Neutrophil (primary cell): ENCODE data around the gene STRIP1.

Source experiments
- H3K27ac ChIP-seq: fragments of 200-600 bp; sonication (generic); 2 replicates; pipeline ENCODE4 v1.5.1; 2016; ENCODE audit warnings: mild to moderate bottlenecking, moderate library complexity
- H3K27me3 ChIP-seq: fragments of 200-600 bp; sonication (generic); 2 replicates; pipeline ENCODE4 v1.6.0; 2016; ENCODE audit warnings: mild to moderate bottlenecking
- H3K36me3 ChIP-seq: fragments of 200-600 bp; sonication (generic); 2 replicates; pipeline ENCODE4 v1.5.1; 2017
- H3K4me1 ChIP-seq, 2 experiments: fragments of 200-600 bp in 1 of 2; sonication (generic) in 1 of 2; 1 replicate in 1 of 2; 2 replicates in 1 of 2; pipeline versions ENCODE4 v1.5.1 to v1.6.1; 2013 to 2016; ENCODE audit warnings: low read depth in 1 of 2, low read length in 1 of 2, mild to moderate bottlenecking in 1 of 2, moderate library complexity in 1 of 2; ENCODE audit not compliant: control insufficient read depth in 1 of 2, insufficient read depth in 1 of 2
- H3K4me3 ChIP-seq, 2 experiments: fragments of 200-600 bp in 1 of 2; sonication (generic) in 1 of 2; 1 replicate in 1 of 2; 2 replicates in 1 of 2; pipeline ENCODE4 v1.5.1; 2013 to 2016; ENCODE audit warnings: low read depth in 1 of 2, low read length in 1 of 2, mild to moderate bottlenecking in 1 of 2, moderate library complexity in 1 of 2
- H3K9me3 ChIP-seq: fragments of 200-600 bp; sonication (generic); 2 replicates; pipeline ENCODE4 v1.5.1; 2016
- TF ChIP-seq, protein P1 (sequence below): fragments of 200-600 bp; sonication (generic); IDR thresholded peaks from 2 replicates; pipeline ENCODE4 v1.5.1; 2016; ENCODE audit warnings: antibody characterized with exemption

STRIP1 gene

DNA sequence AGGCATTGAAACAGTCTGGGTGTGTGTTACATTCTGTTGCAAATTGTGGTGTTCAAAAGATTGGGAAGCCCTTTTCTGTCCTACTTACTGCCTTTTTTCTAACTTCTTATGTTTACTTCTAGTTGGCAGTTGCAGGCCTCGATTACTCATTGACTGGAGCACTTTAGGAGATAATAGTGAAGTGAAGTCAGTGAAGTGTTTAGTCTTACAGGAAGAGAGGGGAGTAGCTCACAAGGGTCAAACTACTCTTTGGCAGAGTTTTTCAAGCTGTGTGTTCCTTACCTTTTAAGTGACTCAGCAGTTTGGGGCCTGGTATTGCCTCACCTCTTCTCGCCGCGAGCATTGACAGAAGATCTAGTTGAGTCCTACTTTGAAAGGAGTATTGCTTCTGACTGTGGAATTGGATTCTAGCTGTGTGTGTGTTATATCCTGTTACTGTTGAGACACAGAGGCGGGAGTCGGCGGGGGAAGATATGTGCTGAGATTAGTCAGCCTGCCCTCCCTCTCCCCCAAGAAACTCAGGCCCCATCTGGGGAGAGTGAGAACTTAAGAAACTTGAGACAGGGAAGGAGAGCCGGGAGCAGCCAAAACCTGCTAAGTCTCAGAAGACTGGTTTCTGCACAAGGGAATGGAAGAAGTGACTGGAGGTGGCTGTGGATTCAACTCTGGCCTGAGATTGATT lies 30.5 kb upstream of the STRIP1 start:
- H3K27ac ChIP-seq, result peak overlapping the region; percentile 43
- peaks cover 20 to 22% of the 10 kb centered on the region in 2 experiments for H3K4me1 ChIP-seq
- peaks cover under 1% of the 10 kb centered on the region for H3K36me3 ChIP-seq
- TF ChIP-seq, protein P1, sequence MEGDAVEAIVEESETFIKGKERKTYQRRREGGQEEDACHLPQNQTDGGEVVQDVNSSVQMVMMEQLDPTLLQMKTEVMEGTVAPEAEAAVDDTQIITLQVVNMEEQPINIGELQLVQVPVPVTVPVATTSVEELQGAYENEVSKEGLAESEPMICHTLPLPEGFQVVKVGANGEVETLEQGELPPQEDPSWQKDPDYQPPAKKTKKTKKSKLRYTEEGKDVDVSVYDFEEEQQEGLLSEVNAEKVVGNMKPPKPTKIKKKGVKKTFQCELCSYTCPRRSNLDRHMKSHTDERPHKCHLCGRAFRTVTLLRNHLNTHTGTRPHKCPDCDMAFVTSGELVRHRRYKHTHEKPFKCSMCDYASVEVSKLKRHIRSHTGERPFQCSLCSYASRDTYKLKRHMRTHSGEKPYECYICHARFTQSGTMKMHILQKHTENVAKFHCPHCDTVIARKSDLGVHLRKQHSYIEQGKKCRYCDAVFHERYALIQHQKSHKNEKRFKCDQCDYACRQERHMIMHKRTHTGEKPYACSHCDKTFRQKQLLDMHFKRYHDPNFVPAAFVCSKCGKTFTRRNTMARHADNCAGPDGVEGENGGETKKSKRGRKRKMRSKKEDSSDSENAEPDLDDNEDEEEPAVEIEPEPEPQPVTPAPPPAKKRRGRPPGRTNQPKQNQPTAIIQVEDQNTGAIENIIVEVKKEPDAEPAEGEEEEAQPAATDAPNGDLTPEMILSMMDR, result no peak
- no peak overlapping the region for H3K4me3 ChIP-seq
- no peaks in the 10 kb centered on the region for H3K27me3 ChIP-seq
- no peaks in the 10 kb centered on the region for H3K9me3 ChIP-seq

DNA sequence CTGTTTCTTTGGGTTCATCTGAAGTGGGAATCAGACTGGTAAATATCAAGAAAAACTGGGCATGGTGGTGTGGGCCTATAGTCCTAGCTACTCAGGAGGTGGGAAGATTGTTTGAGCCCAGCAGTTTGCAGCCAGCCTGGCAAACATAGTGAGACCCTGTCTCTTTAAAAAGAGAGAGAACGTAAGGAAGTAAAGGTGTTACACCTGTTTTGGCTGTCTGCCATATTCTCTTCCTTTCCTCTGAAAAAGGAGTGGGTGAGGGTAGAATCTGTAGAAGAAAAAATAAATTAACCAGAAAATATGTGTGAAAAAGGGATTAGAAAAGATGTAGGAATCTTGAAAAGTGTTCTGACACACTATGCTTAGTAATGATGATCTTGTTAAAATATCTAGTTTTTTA lies 29.8 kb upstream of the STRIP1 start:
- Histone ChIP-seq H3K27me3 (no peaks in the 10 kb centered on the region), H3K36me3 (peaks cover 7% of the 10 kb centered on the region), H3K4me3 (no peak overlapping the region), H3K9me3 (no peaks in the 10 kb centered on the region), H3K4me1 (peaks cover 14 to 16% of the 10 kb centered on the region in 2 experiments), H3K27ac (peak overlapping the region; percentile 43)
- TF ChIP-seq, protein P1, result no peak

DNA sequence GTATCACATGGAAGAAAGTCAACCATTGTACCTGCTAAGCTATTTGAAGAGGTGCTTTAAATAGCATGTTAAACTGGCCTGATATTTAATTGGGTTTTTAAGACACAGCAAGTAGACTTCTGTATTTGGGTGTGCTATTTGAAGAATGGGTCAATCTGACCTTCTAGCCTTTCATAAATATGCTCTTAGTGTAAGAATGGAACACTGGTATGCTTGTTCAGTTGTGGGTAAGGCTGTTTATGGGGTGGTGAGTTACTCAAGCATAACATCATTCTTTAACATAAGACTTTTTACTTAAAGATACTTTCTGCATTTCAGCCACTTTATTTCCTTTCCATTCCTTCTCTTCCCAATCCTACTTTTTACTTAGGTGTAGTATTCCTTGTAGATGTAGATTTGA lies 28.5 kb upstream of the STRIP1 start:
- H3K4me3 ChIP-seq, result no peak overlapping the region
- TF ChIP-seq, protein P1, result no peak
- peaks cover 21% of the 10 kb centered on the region for H3K36me3 ChIP-seq

DNA sequence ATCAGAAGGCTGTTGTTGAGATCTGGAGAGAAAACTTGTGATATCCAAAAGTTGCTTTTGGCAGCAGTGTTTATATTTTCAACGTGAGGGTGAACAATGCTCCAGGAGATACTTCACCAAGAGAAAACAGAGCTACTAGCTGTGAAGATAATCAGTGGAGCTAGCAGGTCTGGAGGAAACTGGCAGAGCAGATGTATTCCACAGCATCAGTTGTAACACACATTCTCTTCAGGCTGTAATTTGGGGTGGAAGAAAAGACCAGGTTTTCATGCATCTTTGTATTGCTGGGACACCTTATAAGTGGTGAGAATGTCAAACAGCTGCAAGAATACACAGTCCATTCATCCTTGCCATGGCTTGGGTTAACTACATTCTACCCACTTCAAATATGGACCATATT lies 27.9 kb upstream of the STRIP1 start:
- Histone ChIP-seq H3K9me3 (no peaks in the 10 kb centered on the region), H3K36me3 (peaks cover 27% of the 10 kb centered on the region), H3K4me1 (peaks cover 14 to 16% of the 10 kb centered on the region in 2 experiments), H3K27me3 (no peaks in the 10 kb centered on the region), H3K4me3 (no peak overlapping the region), H3K27ac (no peak overlapping the region)
- TF ChIP-seq, protein P1, result no peak

More for the DNA sequence above, 28.5 kb upstream of the STRIP1 start:
- Histone ChIP-seq H3K27me3 (no peaks in the 10 kb centered on the region), H3K4me1 (peaks cover 14 to 16% of the 10 kb centered on the region in 2 experiments), H3K27ac (no peak overlapping the region), H3K9me3 (no peaks in the 10 kb centered on the region)

DNA sequence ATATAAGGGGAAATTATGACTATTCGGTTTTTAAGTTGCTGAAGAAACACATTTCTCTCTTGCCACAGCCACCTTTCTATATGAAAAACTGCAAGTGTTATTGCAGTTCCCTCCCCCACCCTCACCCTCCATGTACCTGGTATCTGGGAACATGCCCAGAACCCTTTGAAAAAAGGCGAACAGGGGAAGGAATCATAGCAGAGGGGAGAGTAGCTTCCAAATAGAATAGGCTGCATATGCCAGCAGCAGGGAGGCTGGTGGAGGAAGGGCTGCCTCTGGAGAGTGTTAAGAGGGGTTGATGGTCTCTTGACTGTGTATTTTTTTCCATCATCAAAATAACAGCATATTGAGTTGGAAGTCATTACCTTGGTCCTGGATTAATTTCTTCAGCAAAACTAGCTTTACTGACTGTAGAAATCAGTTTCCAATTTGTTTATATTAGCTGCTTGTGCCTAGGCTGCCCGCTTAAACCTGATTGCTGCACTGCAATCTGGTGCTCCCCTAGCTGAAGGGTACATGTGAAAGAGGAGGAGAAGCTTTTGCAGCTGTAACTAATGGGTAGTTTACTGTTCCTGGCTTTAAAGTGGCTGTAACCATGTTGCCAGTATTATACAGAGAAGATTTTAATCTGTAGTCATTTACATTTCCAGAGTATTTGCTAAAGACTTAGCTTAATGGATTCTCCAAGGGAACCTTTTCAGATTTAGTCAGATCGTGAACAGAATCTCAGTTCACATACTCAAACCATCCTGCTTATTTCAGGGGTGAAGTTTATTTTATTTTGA lies 27.2 kb upstream of the STRIP1 start:
- Histone ChIP-seq H3K4me1 (peaks cover 14 to 16% of the 10 kb centered on the region in 2 experiments), H3K27ac (no peak overlapping the region), H3K4me3 (no peak overlapping the region), H3K9me3 (no peaks in the 10 kb centered on the region), H3K27me3 (no peaks in the 10 kb centered on the region), H3K36me3 (peaks cover 34% of the 10 kb centered on the region)
- TF ChIP-seq, protein P1, result no peak
